Ishikawa (cell line): ENCODE measurements around the gene INO80D.

Source experiments
- CEBPB ChIP-seq: IDR thresholded peaks from 2 replicates; pipeline ENCODE4 v1.6.1; 2012
- CREB1 ChIP-seq: IDR thresholded peaks from 2 replicates; pipeline ENCODE4 v1.6.1; 2012; ENCODE audit warnings: low read depth
- EGR1 ChIP-seq: IDR thresholded peaks from 2 replicates; pipeline ENCODE4 v1.6.1; 2012
- EP300 ChIP-seq: IDR thresholded peaks from 2 replicates; pipeline ENCODE4 v1.6.1; 2012; ENCODE audit warnings: borderline replicate concordance
- RAD21 ChIP-seq: IDR thresholded peaks from 2 replicates; pipeline ENCODE4 v1.6.1; 2012; ENCODE audit warnings: low read depth
- REST ChIP-seq: IDR thresholded peaks from 2 replicates; pipeline ENCODE4 v1.6.1; 2012; ENCODE audit warnings: low read depth, mild to moderate bottlenecking
- TAF1 ChIP-seq: IDR thresholded peaks from 2 replicates; pipeline ENCODE4 v1.6.1; 2012; ENCODE audit warnings: low read depth, mild to moderate bottlenecking
- TCF12 ChIP-seq: IDR thresholded peaks from 2 replicates; pipeline ENCODE4 v1.6.1; 2012; ENCODE audit warnings: low read depth
- YY1 ChIP-seq: IDR thresholded peaks from 2 replicates; pipeline ENCODE4 v1.6.1; 2012; ENCODE audit warnings: low read depth
- TF ChIP-seq, protein P1 (sequence below): IDR thresholded peaks from 2 replicates; pipeline ENCODE4 v1.6.1; 2012

GRCh38 chr2:206079699-206080465 is 6.1 kb downstream of the INO80D start:
- TF ChIP-seq CEBPB (no peak), REST (no peak), CREB1 (no peak), RAD21 (no peak), TCF12 (no peak), EGR1 (no peak), EP300 (no peak), TAF1 (no peak), YY1 (no peak)
- TF ChIP-seq, protein P1, sequence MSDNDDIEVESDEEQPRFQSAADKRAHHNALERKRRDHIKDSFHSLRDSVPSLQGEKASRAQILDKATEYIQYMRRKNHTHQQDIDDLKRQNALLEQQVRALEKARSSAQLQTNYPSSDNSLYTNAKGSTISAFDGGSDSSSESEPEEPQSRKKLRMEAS: no peak
